ENCODE results near the gene MICU1. TPM values are rescaled to one million over a fixed set of nuclear protein-coding genes. Genes with fewer than 3 reads are reported as not detected.
"Not testable (repeated sequence)": the region's sequence is repeated elsewhere in the genome, so short reads cannot be mapped to it uniquely, and the experiment has no call there.

MICU1 gene
- polyA plus RNA-seq, 1 experiment = 40.4 TPM

DNA sequence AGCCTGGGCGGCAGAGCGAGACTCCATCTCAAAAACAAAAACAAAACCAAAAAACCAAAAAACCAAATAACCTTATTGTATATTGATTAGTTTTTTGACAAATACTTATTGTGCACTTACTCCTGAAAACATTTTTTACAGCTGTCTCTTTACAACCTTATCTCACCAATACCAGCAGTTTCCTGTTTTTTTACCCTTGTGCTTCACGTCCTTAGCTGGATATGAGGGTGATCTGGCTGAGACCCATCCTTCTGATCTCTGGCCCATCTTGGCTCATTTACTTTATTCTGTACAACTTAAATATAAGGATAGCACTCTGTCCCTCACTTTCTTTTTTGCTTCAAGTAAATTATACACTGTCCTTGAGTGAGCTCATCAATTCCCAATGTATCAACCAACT lies 166.6 kb downstream of the MICU1 start:
- no peak for DNase-seq (ENCODE audit: low read depth)
- TF ChIP-seq, protein P1, sequence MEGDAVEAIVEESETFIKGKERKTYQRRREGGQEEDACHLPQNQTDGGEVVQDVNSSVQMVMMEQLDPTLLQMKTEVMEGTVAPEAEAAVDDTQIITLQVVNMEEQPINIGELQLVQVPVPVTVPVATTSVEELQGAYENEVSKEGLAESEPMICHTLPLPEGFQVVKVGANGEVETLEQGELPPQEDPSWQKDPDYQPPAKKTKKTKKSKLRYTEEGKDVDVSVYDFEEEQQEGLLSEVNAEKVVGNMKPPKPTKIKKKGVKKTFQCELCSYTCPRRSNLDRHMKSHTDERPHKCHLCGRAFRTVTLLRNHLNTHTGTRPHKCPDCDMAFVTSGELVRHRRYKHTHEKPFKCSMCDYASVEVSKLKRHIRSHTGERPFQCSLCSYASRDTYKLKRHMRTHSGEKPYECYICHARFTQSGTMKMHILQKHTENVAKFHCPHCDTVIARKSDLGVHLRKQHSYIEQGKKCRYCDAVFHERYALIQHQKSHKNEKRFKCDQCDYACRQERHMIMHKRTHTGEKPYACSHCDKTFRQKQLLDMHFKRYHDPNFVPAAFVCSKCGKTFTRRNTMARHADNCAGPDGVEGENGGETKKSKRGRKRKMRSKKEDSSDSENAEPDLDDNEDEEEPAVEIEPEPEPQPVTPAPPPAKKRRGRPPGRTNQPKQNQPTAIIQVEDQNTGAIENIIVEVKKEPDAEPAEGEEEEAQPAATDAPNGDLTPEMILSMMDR (IDR thresholded peaks at IDR 0.05; ENCODE audit: insufficient read depth, low read depth, low read length) = no peak
- CTCF ChIA-PET = interaction anchor here (0.6 to 0.9 kb wide), 2 partner anchors 11 to 14 kb away, joined by 3 read pairs; no protein-coding TSS in a partner anchor
- Histone ChIP-seq H3K4me3 (ENCODE audit: low read depth, low read length) (no peak overlapping the region), H3K27me3 (ENCODE audit: control insufficient read depth, insufficient read depth, low read length) (no peaks in the 10 kb centered on the region), H3K36me3 (ENCODE audit: control insufficient read depth, insufficient read depth, low read length) (no peaks in the 10 kb centered on the region)
- POLR2A ChIA-PET = no interaction called here

DNA sequence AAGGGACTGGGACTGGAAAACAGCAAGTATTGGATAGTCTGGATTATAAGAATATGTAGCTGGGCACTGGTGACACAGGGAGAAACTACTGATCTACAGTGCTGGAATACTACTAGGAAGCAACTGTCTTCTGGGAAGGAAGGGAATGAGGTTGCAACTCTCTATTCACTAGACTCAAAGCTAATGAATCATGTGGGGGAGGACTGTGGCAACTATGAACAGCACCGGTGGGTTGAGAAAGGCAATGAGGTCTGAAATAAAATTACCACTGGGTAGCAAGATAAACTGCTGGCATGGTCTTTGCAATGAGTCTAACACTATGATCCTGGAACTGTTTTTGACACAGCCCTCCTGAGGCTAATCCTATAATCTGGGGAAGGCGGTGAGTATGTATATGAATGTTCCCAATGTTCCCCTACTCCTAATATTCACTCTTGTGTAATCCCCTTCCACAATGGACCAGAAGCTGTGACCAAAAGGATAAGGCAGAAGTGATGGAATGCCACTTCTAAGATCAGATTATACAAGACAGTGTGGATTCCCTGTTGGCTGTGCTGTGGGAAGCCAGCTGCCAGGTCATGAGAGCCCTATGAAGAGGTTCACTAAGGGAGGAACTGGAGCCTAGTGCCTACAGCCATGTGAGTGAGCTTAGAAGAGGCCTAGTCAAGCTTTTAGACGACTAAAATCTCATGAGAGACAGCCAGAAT lies 169.8 kb downstream of the MICU1 start:
- TF ChIP-seq, protein P1 (IDR thresholded peaks at IDR 0.05; ENCODE audit: insufficient read depth, low read depth, low read length) = no peak
- Histone ChIP-seq H3K36me3 (ENCODE audit: control insufficient read depth, insufficient read depth, low read length) (no peaks in the 10 kb centered on the region), H3K4me3 (ENCODE audit: low read depth, low read length) (no peak overlapping the region), H3K27me3 (ENCODE audit: control insufficient read depth, insufficient read depth, low read length) (no peaks in the 10 kb centered on the region)
- POLR2A ChIA-PET = no interaction called here
- DNase-seq (ENCODE audit: low read depth) = no peak
- CTCF ChIA-PET = no interaction called here

DNA sequence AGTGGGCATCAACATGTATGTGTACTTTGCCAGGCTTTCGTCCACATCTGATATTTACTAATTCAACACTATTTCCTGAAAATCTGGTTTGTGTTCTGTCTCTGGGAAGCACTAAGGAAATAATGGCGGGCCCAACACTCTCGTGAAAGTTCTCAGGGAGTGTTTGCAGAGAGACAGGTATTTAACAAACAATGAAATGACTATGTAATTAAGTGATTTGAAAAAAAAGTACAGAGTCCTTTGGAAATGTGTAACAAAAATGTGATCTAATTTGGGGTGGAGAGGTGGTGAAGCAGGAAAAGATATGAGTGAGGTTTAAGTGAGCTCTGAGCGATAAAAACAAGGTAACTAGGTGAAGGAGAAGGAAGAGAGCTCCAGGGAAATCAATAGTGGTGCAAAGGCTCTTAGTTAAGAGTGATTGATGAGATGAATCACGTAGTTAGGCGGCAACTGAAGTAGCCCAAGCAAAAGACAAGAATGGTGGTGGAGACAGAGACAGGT lies 175.9 kb downstream of the MICU1 start:
- CTCF ChIA-PET = no interaction called here
- TF ChIP-seq, protein P1 (IDR thresholded peaks at IDR 0.05; ENCODE audit: insufficient read depth, low read depth, low read length) = no peak
- POLR2A ChIA-PET = no interaction called here
- H3K36me3 ChIP-seq (ENCODE audit: control insufficient read depth, insufficient read depth, low read length) = no peaks in the 10 kb centered on the region
- H3K27me3 ChIP-seq (ENCODE audit: control insufficient read depth, insufficient read depth, low read length) = no peaks in the 10 kb centered on the region
- DNase-seq (ENCODE audit: low read depth) = no peak
- no peak overlapping the region for H3K4me3 ChIP-seq (ENCODE audit: low read depth, low read length)

DNA sequence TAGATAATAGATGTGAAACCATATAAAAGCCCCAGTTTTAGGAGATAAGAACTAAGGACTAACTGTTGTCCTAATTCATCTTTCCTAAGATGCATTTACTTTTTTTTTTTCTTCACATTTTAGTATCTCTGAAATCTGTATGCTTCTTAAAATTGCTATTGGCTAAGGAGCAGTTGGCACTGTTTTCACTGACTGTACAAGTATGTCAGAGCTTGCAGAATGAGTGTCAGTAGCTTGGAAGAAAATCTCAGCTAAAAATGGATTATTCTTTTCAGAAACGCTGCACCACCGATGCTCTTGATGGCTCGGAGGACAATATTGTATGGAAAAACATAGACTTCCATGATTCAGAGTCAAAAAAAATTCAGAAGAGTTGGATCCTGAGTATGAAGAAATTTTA lies 180.0 kb downstream of the MICU1 start:
- TF ChIP-seq, protein P1 (IDR thresholded peaks at IDR 0.05; ENCODE audit: insufficient read depth, low read depth, low read length) = no peak
- H3K36me3 ChIP-seq (ENCODE audit: control insufficient read depth, insufficient read depth, low read length) = no peaks in the 10 kb centered on the region
- ChIA-PET CTCF (no interaction called here), POLR2A (no interaction called here)
- no peak overlapping the region for H3K4me3 ChIP-seq (ENCODE audit: low read depth, low read length)
- no peak for DNase-seq (ENCODE audit: low read depth)
- H3K27me3 ChIP-seq (ENCODE audit: control insufficient read depth, insufficient read depth, low read length) = no peaks in the 10 kb centered on the region

DNA sequence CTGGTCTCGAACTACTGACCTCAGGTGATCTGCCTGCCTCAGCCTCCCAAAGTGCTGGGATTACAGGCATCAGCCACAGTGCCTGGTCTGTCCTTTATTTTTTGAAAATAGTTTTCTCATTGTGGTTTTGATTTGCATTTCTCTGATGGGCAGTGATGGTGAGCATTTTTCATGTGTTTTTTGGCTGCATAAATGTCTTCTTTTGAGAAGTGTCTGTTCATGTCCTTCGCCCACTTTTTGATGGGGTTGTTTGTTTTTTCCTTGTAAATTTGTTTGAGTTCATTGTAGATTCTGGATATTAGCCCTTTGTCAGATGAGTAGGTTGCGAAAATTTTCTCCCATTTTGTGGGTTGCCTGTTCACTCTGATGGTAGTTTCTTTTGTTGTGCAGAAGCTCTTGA lies 182.9 kb downstream of the MICU1 start:
- H3K36me3 ChIP-seq (ENCODE audit: control insufficient read depth, insufficient read depth, low read length); H3K27me3 ChIP-seq (ENCODE audit: control insufficient read depth, insufficient read depth, low read length); H3K4me3 ChIP-seq (ENCODE audit: low read depth, low read length); POLR2A ChIA-PET; CTCF ChIA-PET; DNase-seq (ENCODE audit: low read depth): not testable (repeated sequence)

DNA sequence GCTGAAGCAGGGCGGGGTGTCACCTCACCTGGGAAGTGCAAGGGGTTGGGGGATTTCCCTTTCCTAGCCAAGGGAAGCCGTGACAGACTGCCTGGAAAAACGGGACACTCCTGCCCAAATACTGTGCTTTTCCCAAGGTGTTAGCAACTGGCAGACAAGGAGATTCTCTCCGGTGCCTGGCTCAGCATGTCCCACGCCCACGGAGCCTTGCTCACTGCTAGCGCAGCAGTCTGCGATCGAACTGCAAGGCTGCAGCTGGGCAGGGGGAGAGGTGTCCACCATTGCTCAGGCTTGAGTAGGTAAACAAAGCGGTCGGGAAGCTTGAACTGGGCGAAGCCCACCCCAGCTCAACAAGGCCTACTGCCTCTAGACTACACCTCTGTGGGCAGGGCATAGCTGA lies 190.3 kb downstream of the MICU1 start:
- TF ChIP-seq, protein P1 (IDR thresholded peaks at IDR 0.05; ENCODE audit: insufficient read depth, low read depth, low read length) = no peak
- ChIA-PET POLR2A (no interaction called here), CTCF (no interaction called here)
- H3K27me3 ChIP-seq (ENCODE audit: control insufficient read depth, insufficient read depth, low read length) = no peaks in the 10 kb centered on the region
- no peak for DNase-seq (ENCODE audit: low read depth)
- H3K4me3 ChIP-seq (ENCODE audit: low read depth, low read length) = no peak overlapping the region
- H3K36me3 ChIP-seq (ENCODE audit: control insufficient read depth, insufficient read depth, low read length) = no peaks in the 10 kb centered on the region

DNA sequence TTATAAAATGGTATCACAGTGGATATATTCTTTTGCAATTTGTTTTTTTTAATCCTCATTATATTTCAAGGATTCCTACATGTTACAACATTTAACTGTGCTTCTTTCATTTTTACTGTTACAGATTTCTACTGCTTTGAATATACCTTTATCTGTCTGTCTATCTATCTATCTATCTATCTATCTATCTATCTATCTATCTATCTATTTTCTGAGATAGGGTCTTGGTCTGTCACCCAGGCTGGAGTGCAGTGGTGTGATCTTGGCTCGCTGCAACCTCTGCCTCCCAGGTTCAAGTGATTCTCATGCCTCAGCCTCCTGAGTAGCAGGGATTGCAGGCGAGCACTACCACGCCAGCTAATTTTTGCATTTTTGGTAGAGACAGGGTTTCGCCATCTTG lies 194.9 kb downstream of the MICU1 start:
- H3K36me3 ChIP-seq (ENCODE audit: control insufficient read depth, insufficient read depth, low read length); POLR2A ChIA-PET; H3K4me3 ChIP-seq (ENCODE audit: low read depth, low read length); DNase-seq (ENCODE audit: low read depth); H3K27me3 ChIP-seq (ENCODE audit: control insufficient read depth, insufficient read depth, low read length): not testable (repeated sequence)
- CTCF ChIA-PET = interaction anchor here (0.6 to 1.1 kb wide), 2 partner anchors 15 to 181 kb away, joined by 3 read pairs; no protein-coding TSS in a partner anchor
